Stimulated activated CD8-positive, alpha-beta memory T cell treated with anti-CD3 and anti-CD28 coated beads, Interleukin-4, amount 100 ng/mL, for 4 hours (primary cell): ENCODE results near the gene CDK2AP2.
A peak's percentile ranks its signal among the peaks of the same experiment; 100 is the strongest.
"Not testable (repeated sequence)": the region's sequence is repeated elsewhere in the genome, so short reads cannot be mapped to it uniquely, and the experiment has no call there.

Experiments
- DNase-seq, 2 donors: peaks; one replicate each; pipeline ENCODE4 v3.0.0-alpha.2; 2020; ENCODE audit warnings: low read depth in 2 of 2, low spot score in 1 of 2

Gene CDK2AP2

GRCh38 chr11:67491276-67492068 is 16.5 kb downstream of the CDK2AP2 start:
- DNase-seq = no peak

DNA sequence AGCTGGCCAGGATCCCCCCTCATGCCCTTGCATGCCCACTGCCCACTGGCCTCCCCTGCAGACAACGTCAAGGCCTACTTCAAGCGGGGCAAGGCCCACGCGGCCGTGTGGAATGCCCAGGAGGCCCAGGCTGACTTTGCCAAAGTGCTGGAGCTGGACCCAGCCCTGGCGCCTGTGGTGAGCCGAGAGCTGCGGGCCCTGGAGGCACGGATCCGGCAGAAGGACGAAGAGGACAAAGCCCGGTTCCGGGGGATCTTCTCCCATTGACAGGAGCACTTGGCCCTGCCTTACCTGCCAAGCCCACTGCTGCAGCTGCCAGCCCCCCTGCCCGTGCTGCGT is 17.3 kb downstream of the CDK2AP2 start:
- no peak for DNase-seq

DNA sequence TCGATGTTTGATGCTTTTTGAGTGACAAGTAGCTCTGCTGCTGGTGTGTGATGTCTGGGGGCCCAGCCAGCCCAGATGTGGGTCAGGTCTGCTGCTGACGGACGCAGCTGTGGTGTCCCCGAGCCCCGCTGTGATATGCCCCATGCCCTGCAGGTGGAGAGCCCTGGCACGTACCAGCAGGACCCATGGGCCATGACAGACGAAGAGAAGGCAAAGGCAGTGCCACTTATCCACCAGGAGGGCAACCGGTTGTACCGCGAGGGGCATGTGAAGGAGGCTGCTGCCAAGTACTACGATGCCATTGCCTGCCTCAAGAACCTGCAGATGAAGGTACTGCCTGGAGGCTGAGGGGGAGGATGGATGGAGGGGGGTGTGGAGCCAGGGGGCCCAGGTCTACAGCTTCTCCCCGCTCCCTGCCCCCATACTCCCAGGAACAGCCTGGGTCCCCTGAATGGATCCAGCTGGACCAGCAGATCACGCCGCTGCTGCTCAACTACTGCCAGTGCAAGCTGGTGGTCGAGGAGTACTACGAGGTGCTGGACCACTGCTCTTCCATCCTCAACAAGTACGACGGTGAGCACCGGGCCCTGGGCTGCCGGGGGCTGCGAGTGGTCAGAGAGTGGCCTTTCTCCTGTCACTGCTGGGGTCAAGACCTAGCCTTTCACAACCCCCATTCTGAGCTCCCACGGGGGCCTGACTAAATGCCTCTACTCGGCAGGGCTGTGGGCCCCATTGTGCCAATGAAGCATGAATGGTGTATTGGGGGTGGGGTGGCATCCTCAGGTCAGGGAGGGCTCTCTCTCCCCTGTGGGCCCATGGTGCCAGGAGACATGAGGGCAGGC is 17.9 kb downstream of the CDK2AP2 start:
- DNase-seq = no peak

DNA sequence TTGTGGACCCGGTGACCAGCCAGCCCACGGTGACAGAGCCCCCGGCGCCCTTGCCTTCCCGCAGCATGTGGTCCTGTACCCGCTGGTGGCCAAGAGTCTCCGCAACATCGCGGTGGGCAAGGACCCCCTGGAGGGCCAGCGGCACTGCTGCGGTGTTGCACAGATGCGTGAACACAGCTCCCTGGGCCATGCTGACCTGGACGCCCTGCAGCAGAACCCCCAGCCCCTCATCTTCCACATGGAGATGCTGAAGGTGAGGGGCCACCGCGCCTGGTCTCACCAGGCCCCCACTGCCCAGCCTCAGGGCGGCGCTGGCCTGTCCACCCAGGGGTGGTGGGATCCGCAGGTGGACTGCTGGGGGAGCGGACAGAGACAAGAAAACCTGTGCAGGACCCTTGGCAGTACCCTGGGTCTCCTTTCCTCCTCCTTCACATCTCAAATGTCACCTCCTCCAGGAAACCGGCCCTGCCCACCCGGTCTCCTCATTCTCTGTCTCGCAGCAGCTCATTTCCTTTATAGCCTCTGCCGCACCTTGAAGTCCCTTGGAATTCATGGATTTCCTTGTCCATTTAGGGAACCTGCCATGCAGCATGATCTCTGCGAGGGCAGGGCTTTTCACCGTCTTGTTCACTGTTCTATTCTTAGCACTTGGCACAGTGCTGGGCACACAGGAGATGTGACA is 18.6 kb downstream of the CDK2AP2 start:
- DNase-seq = no peak

- no peak for DNase-seq
Observed at GRCh38 chr11:67486481-67487195, 21.3 kb downstream of the CDK2AP2 start.

DNA sequence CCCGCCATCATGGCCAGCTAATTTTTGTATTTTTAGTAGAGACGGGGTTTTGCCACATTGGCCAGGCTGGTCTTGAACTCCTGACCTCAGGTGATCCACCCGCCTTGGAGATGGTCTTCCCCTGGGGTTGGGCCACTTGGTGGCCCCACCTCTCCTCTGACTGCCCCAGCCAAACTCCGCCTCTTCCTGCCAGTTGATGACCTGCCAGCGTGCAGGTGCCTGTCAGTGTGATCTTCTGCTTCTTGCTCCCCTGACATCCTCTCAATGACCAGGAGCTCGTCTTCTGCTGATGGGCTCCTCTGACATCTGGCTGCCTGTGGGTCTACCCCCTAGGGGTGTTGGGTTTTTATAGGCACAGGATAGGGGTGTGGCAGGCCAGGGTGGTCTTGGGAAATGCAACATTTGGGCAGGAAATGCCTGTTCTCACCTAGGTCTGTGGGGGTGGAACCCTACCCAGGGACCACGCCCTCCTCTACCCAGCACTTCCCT is 22.0 kb downstream of the CDK2AP2 start:
- DNase-seq = not testable (repeated sequence)

- no peak for DNase-seq
Observed at GRCh38 chr11:67484847-67485311, 23.1 kb downstream of the CDK2AP2 start.

GRCh38 chr11:67483831-67484665 is 23.9 kb downstream of the CDK2AP2 start:
- DNase-seq = no peak

DNA sequence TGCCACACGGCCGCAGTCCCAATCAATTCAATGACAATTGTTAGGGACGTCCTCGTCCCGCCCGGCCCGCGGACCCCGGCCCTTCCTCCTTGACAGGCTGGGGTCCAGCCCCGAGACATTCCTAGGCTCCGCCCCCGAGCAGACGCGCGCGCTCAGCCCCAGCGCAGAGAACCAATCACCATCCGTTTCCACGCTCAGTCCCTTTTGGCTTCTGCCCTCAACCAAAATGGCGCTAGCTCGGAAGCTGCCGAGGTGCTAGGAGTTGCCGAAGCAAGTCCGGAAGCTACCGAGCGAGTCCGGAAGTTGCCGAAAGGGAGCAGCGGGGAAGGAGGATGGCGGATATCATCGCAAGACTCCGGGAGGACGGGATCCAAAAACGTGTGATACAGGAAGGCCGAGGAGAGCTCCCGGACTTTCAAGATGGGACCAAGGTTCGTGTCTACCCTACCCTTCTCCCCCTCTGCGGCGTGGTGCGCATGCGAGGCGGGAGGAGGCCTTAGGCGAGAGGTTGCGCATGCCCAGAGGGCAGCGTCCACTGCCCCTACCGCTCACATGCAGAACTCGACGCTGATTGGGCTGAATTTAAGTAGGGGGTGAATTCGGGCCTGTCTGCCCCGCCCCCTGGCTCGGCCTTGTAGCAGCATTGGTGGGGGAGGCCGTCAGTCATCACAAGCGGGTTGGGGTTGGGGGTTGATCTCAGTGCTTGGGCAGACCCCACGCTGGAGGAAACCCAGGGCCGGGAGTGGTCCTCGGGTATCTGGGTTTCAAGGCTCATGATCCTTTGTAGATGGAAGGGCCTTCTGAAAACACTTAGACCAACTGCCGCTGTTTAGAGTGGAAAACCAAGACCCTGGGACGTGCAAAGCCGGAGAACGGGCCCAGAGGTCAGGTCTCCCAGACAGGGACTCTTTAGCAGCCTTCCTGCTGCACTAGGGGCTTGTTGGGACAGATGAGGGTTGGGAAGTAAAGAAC is 24.8 kb downstream of the CDK2AP2 start, which contains the start of gene AIP:
TSS of gene AIP (plus strand) at position 200 of the 972 bp plus-strand sequence. CDS start at position 333, 133 bp downstream.
- DNase-seq = peak; percentile 89 to 93

DNA sequence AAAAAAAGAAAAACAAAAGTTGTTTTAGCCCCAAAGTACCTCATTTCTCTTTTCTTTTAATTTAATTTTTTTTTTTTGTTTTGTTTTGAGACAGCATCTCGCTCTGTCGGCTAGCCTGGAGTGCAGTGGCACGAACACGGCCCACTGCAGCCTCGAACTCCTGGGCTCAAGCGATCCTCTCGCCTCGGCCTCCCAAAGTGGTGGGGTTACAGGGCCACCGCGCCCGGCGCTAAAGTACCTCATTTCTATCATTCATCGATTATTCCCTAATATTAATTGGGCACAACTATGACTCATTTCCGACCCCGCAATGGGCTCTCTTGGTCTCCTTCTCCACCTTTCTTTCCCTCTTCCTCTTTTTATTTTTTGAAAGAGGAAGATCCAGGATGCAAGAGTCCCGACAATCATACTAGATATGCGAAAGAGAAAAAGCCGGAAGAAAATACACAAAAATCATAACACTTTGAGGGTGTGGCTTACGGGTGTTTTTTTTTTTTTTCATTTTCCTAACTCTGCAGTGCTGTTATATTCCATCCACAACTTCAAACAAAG is 25.6 kb downstream of the CDK2AP2 start:
- DNase-seq = no peak

DNA sequence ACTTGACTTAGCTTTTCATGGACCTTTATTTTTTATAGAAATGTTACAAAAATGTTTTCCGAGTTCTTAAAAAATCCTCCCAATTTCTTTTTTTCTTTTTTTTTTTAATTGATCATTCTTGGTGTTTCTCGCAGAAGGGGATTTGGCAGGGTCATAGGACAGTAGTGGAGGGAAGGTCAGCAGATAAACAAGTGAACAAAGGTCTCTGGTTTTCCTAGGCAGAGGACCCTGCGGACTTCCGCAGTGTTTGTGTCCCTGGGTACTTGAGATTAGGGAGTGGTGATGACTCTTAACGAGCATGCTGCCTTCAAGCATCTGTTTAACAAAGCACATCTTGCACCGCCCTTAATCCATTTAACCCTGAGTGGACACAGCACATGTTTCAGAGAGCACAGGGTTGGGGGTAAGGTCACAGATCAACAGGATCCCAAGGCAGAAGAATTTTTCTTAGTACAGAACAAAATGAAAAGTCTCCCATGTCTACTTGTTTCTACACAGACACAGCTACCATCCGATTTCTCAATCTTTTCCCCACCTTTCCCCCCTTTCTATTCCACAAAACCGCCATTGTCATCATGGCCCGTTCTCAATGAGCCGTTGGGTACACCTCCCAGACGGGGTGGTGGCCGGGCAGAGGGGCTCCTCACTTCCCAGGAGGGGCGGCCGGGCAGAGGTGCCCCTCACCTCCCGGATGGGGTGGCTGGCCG is 30.5 kb downstream of the CDK2AP2 start:
- not testable (repeated sequence) for DNase-seq

- not testable (repeated sequence) for DNase-seq
Observed at GRCh38 chr11:67476692-67477091, 31.3 kb downstream of the CDK2AP2 start.

GRCh38 chr11:67472882-67473281 is 35.1 kb downstream of the CDK2AP2 start:
- DNase-seq = no peak

GRCh38 chr11:67470337-67471002 is 37.5 kb downstream of the CDK2AP2 start:
- DNase-seq = no peak

GRCh38 chr11:67469508-67469811 is 38.5 kb downstream of the CDK2AP2 start:
- no peak for DNase-seq

- DNase-seq = peak; percentile 81 to 84
Observed at GRCh38 chr11:67468759-67469507, 39.0 kb downstream of the CDK2AP2 start, which contains the start of gene TMEM134. TMEM134 (minus strand) TSS chr11:67469251; CDS start chr11:67469192, 59 bp downstream.

- no peak for DNase-seq
Observed at GRCh38 chr11:67468456-67468758, 39.6 kb downstream of the CDK2AP2 start.
